Activated CD4-positive, alpha-beta memory T cell treated with anti-CD3 and anti-CD28 coated beads for 36 hours (primary cell): ENCODE data around the gene PRR5L. TPM values are rescaled to one million over a fixed set of nuclear protein-coding genes. Genes with fewer than 3 reads are reported as not detected.
A peak's percentile ranks its signal among the peaks of the same experiment; 100 is the strongest.
"Not testable (repeated sequence)": the region's sequence is repeated elsewhere in the genome, so short reads cannot be mapped to it uniquely, and the experiment has no call there.

Source experiments
- CTCF ChIA-PET: fragments of 350-600 bp; sonication (Branson Sonifier 250); formaldehyde crosslinking; loops from one replicate; lab custom pipeline; 2021; ENCODE audit warnings: antibody characterized with exemption, inconsistent platforms; lab: Charles Lee
- POLR2A ChIA-PET: fragments of 350-600 bp; sonication (Branson Sonifier 250); formaldehyde crosslinking; loops from one replicate; lab custom pipeline; 2021; ENCODE audit warnings: antibody characterized with exemption; lab: Charles Lee
- DNase-seq: peaks from one replicate; pipeline ENCODE4 v3.0.0-alpha.2; 2020
- H3K27ac Mint-ChIP-seq: one replicate; pipeline ENCODE4 v1.8.0; 2021; ENCODE audit warnings: mixed read lengths
- H3K27me3 Mint-ChIP-seq: one replicate; pipeline ENCODE4 v1.8.0; 2021; ENCODE audit warnings: mixed read lengths
- H3K36me3 Mint-ChIP-seq: one replicate; pipeline ENCODE4 v1.8.0; 2021; ENCODE audit warnings: mixed read lengths
- H3K4me1 Mint-ChIP-seq: one replicate; pipeline ENCODE4 v1.8.0; 2021; ENCODE audit warnings: low read depth, mixed read lengths
- H3K4me3 Mint-ChIP-seq: one replicate; pipeline ENCODE4 v1.8.0; 2021; ENCODE audit warnings: mild to moderate bottlenecking, mixed read lengths
- H3K9me3 Mint-ChIP-seq: one replicate; pipeline ENCODE4 v1.8.0; 2021; ENCODE audit warnings: mixed read lengths
- intact Hi-C: fragments of 100-400 bp; cut with micrococcal nuclease; formaldehyde crosslinking; loops from one replicate; pipeline ENCODE4 v1.15.1; 2023
- total RNA-seq, 2 experiments: library from RNA; stranded (reverse); gene quantifications; one replicate each; pipeline ENCODE4 v1.2.3, GENCODE V29; 2021

The PRR5L gene
- total RNA-seq, 2 experiments from 2014 or later = 42.7 to 43.6 TPM

DNA sequence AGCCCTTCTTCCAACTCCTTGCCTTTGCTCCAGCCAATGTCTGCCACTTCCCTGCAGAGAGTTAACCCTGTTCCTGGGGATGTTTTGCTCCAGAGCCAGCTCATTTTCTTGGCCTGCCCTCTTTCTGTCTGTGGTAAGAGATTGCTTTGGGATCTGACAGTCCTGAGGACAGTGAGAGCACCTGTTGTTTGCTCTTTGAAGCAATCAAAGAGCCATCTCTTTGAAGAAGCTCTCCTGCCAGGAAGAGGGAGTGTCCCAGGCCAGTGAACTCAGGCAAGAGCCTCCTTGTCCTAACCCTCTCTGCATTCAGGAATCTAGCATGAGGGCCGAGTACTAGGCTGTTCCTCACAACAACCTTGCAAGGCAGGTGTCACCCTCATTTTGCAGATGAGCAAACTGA is 171.8 kb downstream of the PRR5L start:
- Mint-ChIP-seq H3K4me3 (no peak overlapping the region), H3K4me1 (peaks cover 11% of the 10 kb centered on the region), H3K36me3 (peaks cover 8% of the 10 kb centered on the region), H3K27ac (no peak overlapping the region), H3K9me3 (no peaks in the 10 kb centered on the region), H3K27me3 (no peaks in the 10 kb centered on the region)
- ChIA-PET POLR2A (no interaction called here), CTCF (interaction anchor here (0.6 to 3.1 kb wide), 5 partner anchors 9 to 279 kb away, joined by 3 to 12 read pairs (median 3); no protein-coding TSS in a partner anchor)
- no peak for DNase-seq
- intact Hi-C loops = no loop called here

DNA sequence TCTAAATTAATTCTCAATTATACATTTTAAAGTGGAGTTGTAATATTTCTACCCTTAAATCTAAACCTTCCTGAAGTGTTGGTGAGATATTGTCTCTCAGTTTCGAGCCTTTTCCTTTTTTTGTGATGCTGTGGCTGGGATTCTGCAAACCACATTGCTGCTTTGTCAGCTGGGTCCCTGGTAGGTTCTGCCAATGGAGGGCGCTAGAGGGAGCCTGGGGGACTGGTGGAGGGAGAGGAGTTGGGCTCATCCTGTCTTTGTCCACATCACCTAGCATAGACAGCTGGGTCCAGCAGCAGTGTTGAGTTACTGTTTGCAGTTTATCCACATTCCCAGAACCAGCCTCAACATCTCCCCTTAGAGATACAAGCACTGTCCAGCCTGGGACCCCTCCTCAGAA is 173.0 kb downstream of the PRR5L start:
- intact Hi-C loops = no loop called here
- CTCF ChIA-PET = interaction anchor here (0.7 to 3.1 kb wide), 5 partner anchors 9 to 177 kb away, joined by 3 to 12 read pairs (median 5); no protein-coding TSS in a partner anchor
- POLR2A ChIA-PET = interaction anchor here (0.6 kb wide), 1 partner anchor 11 kb away, joined by 3 read pairs; no protein-coding TSS in a partner anchor
- no peaks in the 10 kb centered on the region for H3K27me3 Mint-ChIP-seq
- H3K36me3 Mint-ChIP-seq = peaks cover 7% of the 10 kb centered on the region
- DNase-seq = peak; percentile 63
- H3K27ac Mint-ChIP-seq = no peak overlapping the region
- no peaks in the 10 kb centered on the region for H3K9me3 Mint-ChIP-seq
- H3K4me1 Mint-ChIP-seq = peaks cover 11% of the 10 kb centered on the region
- no peak overlapping the region for H3K4me3 Mint-ChIP-seq

GRCh38 chr11:36469881-36470802 is 174.1 kb downstream of the PRR5L start:
- POLR2A ChIA-PET = no interaction called here
- Mint-ChIP-seq H3K4me1 (peaks cover 5% of the 10 kb centered on the region), H3K4me3 (no peak overlapping the region), H3K27me3 (no peaks in the 10 kb centered on the region), H3K27ac (no peak overlapping the region), H3K9me3 (no peaks in the 10 kb centered on the region), H3K36me3 (peaks cover 7% of the 10 kb centered on the region)
- intact Hi-C loops = no loop called here
- no peak for DNase-seq
- CTCF ChIA-PET = interaction anchor here (0.9 to 1.9 kb wide), 5 partner anchors 9 to 178 kb away, joined by 3 to 7 read pairs (median 3); no protein-coding TSS in a partner anchor

DNA sequence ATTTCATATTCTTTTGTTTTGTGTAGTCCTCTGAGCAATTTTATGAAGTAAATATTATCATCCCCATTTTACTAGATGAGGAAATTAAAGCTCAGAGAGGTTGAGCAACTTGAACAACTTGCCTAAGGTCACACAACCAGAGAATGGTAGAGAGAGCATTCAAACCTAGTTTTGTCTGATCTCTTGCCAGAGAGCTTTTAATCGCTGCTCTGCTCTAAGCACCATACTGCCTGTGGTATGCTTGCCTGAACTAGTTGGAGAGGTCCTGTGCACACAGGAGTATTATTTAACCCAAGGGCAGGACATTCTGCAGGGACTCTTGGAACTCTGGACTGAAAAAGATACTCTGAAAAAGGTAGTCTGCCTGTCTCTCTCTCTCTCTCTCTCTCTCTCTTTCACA is 175.5 kb downstream of the PRR5L start:
- no peaks in the 10 kb centered on the region for H3K9me3 Mint-ChIP-seq
- H3K27me3 Mint-ChIP-seq = no peaks in the 10 kb centered on the region
- POLR2A ChIA-PET = interaction anchor here (0.6 kb wide), 1 partner anchor 15 kb away, joined by 3 read pairs; no protein-coding TSS in a partner anchor
- no peak overlapping the region for H3K4me3 Mint-ChIP-seq
- intact Hi-C loops = no loop called here
- H3K27ac Mint-ChIP-seq = no peak overlapping the region
- peaks cover 4% of the 10 kb centered on the region for H3K4me1 Mint-ChIP-seq
- DNase-seq = no peak
- CTCF ChIA-PET = interaction anchor here (1.9 kb wide), 1 partner anchor 95 kb away, joined by 7 read pairs; no protein-coding TSS in a partner anchor
- peaks cover 3% of the 10 kb centered on the region for H3K36me3 Mint-ChIP-seq

GRCh38 chr11:36475192-36475591 is 179.1 kb downstream of the PRR5L start:
- intact Hi-C loops = loop anchor here (5.0 kb wide), 1 partner anchor 168 kb away; no protein-coding TSS in a partner anchor
- CTCF ChIA-PET = interaction anchor here (1.0 to 1.7 kb wide), 2 partner anchors 18 to 183 kb away, joined by 3 to 6 read pairs; no protein-coding TSS in a partner anchor
- POLR2A ChIA-PET = no interaction called here
- DNase-seq = no peak
- Mint-ChIP-seq H3K27me3 (no peaks in the 10 kb centered on the region), H3K4me3 (no peak overlapping the region), H3K36me3 (peaks cover 2% of the 10 kb centered on the region), H3K9me3 (no peaks in the 10 kb centered on the region), H3K27ac (no peak overlapping the region), H3K4me1 (peaks cover 6% of the 10 kb centered on the region)

GRCh38 chr11:36478700-36479329 is 182.7 kb downstream of the PRR5L start:
- peaks cover 8% of the 10 kb centered on the region for H3K36me3 Mint-ChIP-seq

GRCh38 chr11:36480833-36481232 is 184.7 kb downstream of the PRR5L start:
- Mint-ChIP-seq H3K27me3 (no peaks in the 10 kb centered on the region), H3K9me3 (no peaks in the 10 kb centered on the region), H3K27ac (no peak overlapping the region), H3K36me3 (peaks cover 21% of the 10 kb centered on the region), H3K4me3 (no peak overlapping the region), H3K4me1 (peaks cover 16% of the 10 kb centered on the region)
- CTCF ChIA-PET = interaction anchor here (1.2 to 4.9 kb wide), 4 partner anchors 12 to 659 kb away, joined by 3 to 129 read pairs (median 40); partner anchors contain the start of gene COMMD9
- POLR2A ChIA-PET = no interaction called here
- intact Hi-C loops = no loop called here
- no peak for DNase-seq

More at GRCh38 chr11:36478700-36479329, 182.7 kb downstream of the PRR5L start:
- DNase-seq = peak; percentile 38
- ChIA-PET POLR2A (interaction anchor here (1.2 to 2.1 kb wide), 2 partner anchors 24 to 187 kb away, joined by 3 to 7 read pairs; no protein-coding TSS in a partner anchor), CTCF (interaction anchor here (0.6 to 4.9 kb wide), 32 partner anchors 8 to 861 kb away, joined by 3 to 129 read pairs (median 5); partner anchors contain the start of genes COMMD9, FJX1, PRR5L and TRAF6)
- no peak overlapping the region for H3K27ac Mint-ChIP-seq
- H3K4me3 Mint-ChIP-seq = no peak overlapping the region
- peaks cover 12% of the 10 kb centered on the region for H3K4me1 Mint-ChIP-seq
- no peaks in the 10 kb centered on the region for H3K9me3 Mint-ChIP-seq
- intact Hi-C loops = loop anchor here (1.0 to 5.0 kb wide), 3 partner anchors 126 to 187 kb away; no protein-coding TSS in a partner anchor
- no peaks in the 10 kb centered on the region for H3K27me3 Mint-ChIP-seq

DNA sequence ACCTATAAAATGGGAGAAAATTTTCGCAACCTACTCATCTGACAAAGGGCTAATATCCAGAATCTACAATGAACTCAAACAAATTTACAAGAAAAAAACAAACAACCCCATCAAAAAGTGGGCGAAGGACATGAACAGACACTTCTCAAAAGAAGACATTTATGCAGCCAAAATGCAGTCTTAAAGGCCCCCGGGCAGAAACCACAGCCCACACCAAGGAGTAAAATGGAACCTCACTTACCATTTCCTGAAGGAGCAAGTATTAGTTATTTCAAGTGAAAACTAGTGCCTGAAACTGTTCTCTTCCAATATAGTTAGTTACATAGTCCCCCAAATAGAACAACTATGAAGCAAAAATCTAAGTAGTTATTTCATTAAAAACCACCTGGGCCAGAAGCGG is 187.0 kb downstream of the PRR5L start:
- POLR2A ChIA-PET = not testable (repeated sequence)

DNA sequence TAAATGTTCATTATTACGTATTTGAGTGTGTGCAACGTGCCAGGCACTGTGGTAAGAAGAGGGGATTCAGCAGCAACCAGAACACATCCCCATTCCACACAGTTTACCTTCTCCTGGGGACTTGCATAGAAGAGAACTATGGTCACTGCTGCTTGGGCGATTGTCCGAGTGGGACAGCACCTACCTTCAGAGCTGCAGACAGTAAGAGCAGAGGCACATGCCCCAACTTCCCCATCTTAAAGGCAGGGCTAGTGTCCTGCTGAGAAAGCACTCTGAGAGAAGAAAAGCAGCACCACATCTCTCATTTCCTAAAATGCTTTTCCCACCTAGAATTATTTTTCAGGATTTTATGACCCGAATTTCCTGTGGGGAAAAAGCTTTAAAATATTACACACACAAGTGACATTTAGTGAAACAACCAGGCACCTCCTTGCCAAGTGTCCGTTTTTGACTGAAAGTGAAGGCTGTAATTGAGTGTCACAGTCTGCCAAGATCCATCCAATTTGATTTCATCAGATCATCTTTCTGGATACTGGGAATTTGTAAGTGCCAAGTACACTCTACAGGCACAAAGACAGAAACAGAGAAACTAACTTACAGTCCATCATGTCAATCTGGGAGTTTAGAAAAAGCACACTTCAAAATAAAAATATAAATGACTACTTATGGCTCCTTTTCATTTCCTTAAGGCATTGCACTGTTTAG is 189.4 kb downstream of the PRR5L start:
- no peak overlapping the region for H3K27ac Mint-ChIP-seq
- ChIA-PET CTCF (interaction anchor here (1.2 to 1.5 kb wide), 2 partner anchors 17 to 193 kb away, joined by 3 read pairs; no protein-coding TSS in a partner anchor), POLR2A (no interaction called here)
- DNase-seq = no peak
- H3K9me3 Mint-ChIP-seq = no peaks in the 10 kb centered on the region
- H3K4me1 Mint-ChIP-seq = peaks cover 21% of the 10 kb centered on the region
- no peak overlapping the region for H3K4me3 Mint-ChIP-seq
- H3K27me3 Mint-ChIP-seq = no peaks in the 10 kb centered on the region
- H3K36me3 Mint-ChIP-seq = peaks cover 32% of the 10 kb centered on the region
- intact Hi-C loops = no loop called here

More for the DNA sequence above, 187.0 kb downstream of the PRR5L start:
- H3K27me3 Mint-ChIP-seq, H3K27ac Mint-ChIP-seq, intact Hi-C loops, H3K9me3 Mint-ChIP-seq, H3K4me3 Mint-ChIP-seq, DNase-seq, CTCF ChIA-PET: not testable (repeated sequence)
- Mint-ChIP-seq H3K4me1 (peaks cover 17% of the 10 kb centered on the region), H3K36me3 (peaks cover 23% of the 10 kb centered on the region)

GRCh38 chr11:36487619-36488018 is 191.5 kb downstream of the PRR5L start:
- Mint-ChIP-seq H3K27me3 (no peaks in the 10 kb centered on the region), H3K4me1 (peaks cover 27% of the 10 kb centered on the region), H3K9me3 (no peaks in the 10 kb centered on the region), H3K36me3 (peaks cover 44% of the 10 kb centered on the region), H3K4me3 (no peak overlapping the region), H3K27ac (peak overlapping the region; percentile 47)
- CTCF ChIA-PET = interaction anchor here (0.7 to 2.2 kb wide), 9 partner anchors 9 to 665 kb away, joined by 3 to 7 read pairs (median 4); partner anchors contain the start of gene TRAF6
- intact Hi-C loops = no loop called here
- no peak for DNase-seq
- POLR2A ChIA-PET = no interaction called here

GRCh38 chr11:36488096-36488495 is 192.0 kb downstream of the PRR5L start:
- Mint-ChIP-seq H3K36me3 (peaks cover 47% of the 10 kb centered on the region), H3K4me3 (no peak overlapping the region), H3K27me3 (no peaks in the 10 kb centered on the region), H3K4me1 (peaks cover 28% of the 10 kb centered on the region), H3K27ac (peak overlapping the region; percentile 30), H3K9me3 (no peaks in the 10 kb centered on the region)
- no peak for DNase-seq
- CTCF ChIA-PET = interaction anchor here (0.7 to 2.2 kb wide), 8 partner anchors 8 to 666 kb away, joined by 3 to 7 read pairs (median 4); no protein-coding TSS in a partner anchor
- POLR2A ChIA-PET = no interaction called here
- intact Hi-C loops = no loop called here
